NCI-H146 treated with DMSO at 0.1 percent for 48 hours (cell line): ENCODE results near the gene HAUS5.
"Not testable (repeated sequence)": the region's sequence is repeated elsewhere in the genome, so short reads cannot be mapped to it uniquely, and the experiment has no call there.

Source experiments
- DNase-seq: peaks from one replicate; lab custom pipeline; 2025; ENCODE audit not compliant: unreplicated experiment; lab: John Stamatoyannopoulos, UW

Gene HAUS5, protein sequence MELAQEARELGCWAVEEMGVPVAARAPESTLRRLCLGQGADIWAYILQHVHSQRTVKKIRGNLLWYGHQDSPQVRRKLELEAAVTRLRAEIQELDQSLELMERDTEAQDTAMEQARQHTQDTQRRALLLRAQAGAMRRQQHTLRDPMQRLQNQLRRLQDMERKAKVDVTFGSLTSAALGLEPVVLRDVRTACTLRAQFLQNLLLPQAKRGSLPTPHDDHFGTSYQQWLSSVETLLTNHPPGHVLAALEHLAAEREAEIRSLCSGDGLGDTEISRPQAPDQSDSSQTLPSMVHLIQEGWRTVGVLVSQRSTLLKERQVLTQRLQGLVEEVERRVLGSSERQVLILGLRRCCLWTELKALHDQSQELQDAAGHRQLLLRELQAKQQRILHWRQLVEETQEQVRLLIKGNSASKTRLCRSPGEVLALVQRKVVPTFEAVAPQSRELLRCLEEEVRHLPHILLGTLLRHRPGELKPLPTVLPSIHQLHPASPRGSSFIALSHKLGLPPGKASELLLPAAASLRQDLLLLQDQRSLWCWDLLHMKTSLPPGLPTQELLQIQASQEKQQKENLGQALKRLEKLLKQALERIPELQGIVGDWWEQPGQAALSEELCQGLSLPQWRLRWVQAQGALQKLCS

DNA sequence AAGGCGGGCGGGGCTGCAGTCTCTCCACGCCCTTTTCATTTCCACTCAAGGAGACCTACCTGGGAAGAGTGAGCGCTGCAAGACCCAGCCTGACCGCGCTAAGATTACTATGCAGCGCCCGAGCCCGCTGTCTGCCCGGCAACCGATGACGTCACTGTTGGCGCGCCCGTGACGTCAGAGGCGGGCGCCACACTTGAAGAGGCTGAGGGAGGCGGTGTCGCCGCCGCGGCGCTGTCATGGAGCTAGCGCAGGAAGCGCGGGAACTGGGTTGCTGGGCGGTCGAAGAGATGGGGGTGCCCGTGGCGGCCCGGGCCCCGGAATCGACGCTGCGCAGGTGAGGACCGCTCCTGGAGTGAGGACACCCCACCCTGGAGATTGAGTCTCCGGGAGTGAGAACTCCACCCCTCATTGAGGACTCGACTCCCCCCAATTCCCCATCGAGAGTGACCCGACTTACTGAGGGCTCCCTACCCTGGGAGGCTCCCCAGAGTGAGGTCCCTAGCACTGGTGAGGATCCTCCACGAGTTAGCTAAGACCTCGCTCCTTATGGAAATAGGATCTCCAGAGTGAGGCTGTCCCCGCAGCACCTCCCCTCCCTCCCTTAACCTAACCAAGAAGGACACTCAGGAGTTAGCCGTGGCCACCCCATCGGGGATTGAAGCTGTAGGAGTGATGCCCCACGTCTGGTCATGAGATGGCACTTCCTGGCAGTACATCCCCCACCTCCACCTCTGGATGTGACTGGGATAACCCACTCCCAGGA, at the start of gene HAUS5:
TSS of gene HAUS5 (plus strand) at position 177 of the 763 bp plus-strand sequence. CDS start at position 237, 60 bp downstream.
- DNase-seq: peak; percentile 85

- DNase-seq: no peak
Observed at GRCh38 chr19:35562776-35563175, 49.8 kb upstream of the HAUS5 start.

GRCh38 chr19:35563207-35563829, 49.2 kb upstream of the HAUS5 start, which contains the start of gene ATP4A:
TSS of gene ATP4A (minus strand) at chr19:35563658. CDS start at chr19:35563629, 29 bp downstream.
- no peak for DNase-seq

DNA sequence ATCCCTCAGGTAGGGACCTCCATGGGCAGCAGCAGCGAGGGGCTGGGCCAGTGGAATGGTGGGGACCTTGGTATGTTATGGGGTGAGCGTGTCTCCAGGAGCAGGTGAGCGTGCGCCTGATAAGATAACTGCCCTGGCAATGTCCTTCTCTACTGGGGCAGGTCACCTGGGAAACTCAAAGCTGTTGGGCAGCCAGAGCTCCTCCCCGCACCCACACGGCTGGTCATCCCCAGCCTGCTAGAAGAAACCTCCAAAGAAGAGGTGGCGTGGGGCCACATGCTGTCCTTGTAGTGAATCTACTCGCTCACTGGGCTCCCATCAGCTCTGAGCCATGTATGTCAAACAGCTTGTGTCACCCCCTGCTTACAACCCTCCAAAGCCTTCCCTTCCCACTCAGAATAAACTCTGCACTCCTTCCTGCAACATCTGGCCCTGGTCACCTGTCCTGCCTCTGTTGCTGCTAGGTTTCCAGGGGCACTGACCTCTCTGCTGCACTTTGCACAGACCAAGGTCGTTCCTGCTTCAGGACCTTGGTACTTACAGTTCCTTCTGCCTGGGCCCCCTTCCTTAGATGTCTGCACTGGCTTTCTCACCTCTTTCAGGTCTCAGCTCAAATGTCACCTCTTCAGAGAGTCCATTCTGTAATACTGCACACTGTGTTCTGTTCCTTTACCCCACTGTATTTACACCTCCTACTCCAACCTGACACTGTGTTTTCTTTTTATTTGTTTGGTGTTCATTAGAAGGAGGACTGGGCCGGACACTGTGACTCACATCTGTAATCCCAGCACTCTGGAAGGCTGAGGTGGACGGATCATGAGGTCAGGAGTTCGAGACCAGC, 47.3 kb upstream of the HAUS5 start:
- DNase-seq: no peak

DNA sequence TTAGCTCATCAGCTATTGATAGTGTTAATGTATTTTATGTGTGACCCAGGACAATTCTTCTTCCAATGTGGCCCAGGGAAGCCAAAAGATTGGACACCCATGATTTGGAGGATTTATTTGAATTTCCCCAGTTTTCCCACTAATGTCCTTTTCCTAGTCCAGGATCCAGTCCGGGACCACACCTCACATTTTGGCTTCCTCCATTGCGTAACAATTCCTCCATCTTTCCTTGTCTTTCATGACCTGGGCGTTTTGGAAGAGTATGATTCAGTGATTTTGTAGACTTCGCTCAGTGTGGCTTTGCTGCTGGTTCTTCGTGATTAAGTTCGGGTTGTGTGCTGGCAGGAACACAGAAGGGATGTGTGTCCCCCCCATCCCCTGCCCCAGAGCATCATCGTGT, 45.8 kb upstream of the HAUS5 start:
- DNase-seq: no peak

- no peak for DNase-seq
Observed at GRCh38 chr19:35569281-35569781, 43.2 kb upstream of the HAUS5 start.

GRCh38 chr19:35571406-35571965, 41.0 kb upstream of the HAUS5 start:
- DNase-seq: no peak

DNA sequence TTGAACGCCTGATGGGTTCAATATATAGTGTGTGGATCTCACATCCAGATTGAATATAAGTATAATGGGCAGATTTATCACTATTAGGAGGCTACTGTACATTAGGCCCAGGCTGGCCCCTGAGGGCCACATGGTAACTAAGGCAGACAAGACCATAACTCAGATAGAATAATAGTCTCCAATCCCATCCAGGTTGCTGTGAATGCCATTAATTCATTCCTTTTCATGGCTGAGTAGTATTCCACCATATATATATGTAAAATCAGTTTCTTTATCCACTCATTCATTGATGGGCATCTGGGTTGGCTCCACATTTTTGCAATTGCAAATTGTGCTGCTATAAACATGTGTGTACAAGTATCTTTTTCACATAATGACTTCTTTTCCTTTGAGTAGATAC, 34.6 kb upstream of the HAUS5 start:
- no peak for DNase-seq

GRCh38 chr19:35578707-35579106, 33.8 kb upstream of the HAUS5 start:
- DNase-seq: no peak

- DNase-seq: no peak
Observed at GRCh38 chr19:35582760-35583159, 29.8 kb upstream of the HAUS5 start.

GRCh38 chr19:35585848-35586247, 26.7 kb upstream of the HAUS5 start, which contains the start of gene PMIS2:
TSS of gene PMIS2 (plus strand) at chr19:35586173. CDS start at chr19:35586260, 87 bp downstream.
- no peak for DNase-seq

DNA sequence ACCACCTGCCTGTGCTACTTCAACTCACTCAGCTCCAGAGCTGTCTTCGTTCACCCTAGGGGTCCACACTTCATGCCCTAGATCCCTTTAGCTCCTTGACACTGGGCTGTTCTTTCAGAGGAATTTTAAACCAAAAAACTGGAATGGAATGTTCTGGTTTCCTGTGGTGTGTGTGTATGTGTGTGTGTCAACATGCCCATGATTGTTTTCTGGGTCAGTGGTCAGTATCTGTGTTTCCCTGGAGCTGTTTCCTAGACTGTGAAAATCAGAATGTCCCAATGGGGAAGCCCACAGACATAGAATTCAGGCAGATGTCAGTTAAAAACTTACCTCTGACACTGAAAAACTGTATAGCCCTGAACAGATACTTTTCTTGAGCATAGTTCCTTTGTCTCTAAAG, 25.2 kb upstream of the HAUS5 start:
- DNase-seq: no peak

DNA sequence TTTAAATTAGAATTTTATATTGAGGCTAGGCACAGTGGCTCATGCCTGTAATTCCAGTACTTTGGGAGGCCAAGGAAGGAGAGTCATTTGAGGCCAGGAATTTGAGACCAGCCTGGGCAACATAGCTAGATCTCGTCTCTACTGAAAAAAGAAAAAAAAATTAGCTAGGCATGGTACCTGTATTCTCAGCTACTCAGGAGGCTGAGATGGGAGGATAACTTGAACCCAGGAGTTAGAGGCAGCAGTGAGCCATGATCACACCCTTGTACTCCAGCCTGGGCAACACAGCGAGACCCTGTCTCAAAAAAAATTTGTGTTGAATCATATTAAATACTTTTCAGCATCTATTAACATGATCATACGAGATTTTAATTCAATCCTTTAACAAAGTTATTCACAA, 21.7 kb upstream of the HAUS5 start:
- no peak for DNase-seq

GRCh38 chr19:35592226-35592625, 20.3 kb upstream of the HAUS5 start:
- peak; percentile 32 for DNase-seq

DNA sequence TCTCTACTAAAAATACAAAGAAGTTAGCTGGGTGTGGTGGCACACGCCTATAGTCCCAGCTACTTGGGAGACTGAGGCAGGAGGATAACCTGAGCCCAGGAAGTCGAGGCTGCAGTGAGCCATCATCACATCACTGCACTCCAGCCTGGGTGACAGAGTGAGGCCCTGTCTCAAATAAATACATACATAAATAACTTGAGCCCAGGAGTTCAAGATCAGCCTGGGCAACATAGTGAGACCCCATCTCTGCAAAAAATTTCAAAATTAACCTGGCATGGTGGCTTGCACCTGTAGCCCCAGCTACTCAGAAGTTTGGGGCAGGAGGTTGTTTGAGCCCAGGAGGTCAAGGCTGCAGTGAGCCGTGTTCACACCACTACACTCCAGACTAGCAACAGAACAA, 17.5 kb upstream of the HAUS5 start:
- DNase-seq: not testable (repeated sequence)

GRCh38 chr19:35595928-35596327, 16.6 kb upstream of the HAUS5 start:
- no peak for DNase-seq

- no peak for DNase-seq
Observed at GRCh38 chr19:35596366-35596999, 16.1 kb upstream of the HAUS5 start.

DNA sequence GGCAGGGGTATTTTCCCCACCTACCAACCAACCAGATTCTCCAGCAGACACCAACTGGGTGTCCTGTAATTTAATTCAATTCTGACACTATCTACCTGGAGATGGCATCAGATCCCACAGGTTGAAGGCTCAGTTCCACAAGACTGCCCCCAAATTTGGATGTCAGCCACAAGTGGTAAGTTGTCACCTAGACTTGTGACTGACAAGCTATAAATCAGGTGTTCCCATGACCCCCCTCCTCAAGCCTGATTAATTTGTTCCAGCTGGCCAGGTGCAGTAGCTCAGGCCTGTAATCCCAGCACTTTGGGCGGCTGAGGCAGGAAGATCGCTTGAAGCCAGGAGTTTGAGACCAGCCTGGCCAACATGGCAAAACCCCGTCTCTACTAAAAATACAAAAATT, 10.6 kb upstream of the HAUS5 start:
- DNase-seq: no peak

DNA sequence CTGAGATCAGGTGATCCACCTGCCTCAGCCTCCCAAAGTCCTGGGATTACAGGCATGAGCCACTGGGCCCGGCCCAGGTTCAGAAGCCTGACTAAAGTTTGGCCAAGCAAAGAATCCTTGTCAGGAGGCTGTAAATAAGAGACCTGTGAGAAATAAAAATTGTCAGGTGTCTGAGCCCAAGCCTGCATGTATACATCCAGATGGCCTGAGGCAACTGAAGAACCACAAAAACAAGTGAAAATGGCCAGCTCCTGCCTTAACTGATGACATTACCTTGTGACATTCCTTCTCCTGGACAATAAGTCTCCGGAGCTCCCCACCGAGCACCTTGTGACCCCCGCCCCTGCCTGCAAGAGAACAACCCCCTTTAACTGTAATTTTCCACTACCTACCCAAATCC, 8.1 kb upstream of the HAUS5 start:
- not testable (repeated sequence) for DNase-seq
